BLaER1 treated with 17β-estradiol and CSF1 and Interleukin-3, amounts not matched to agents 10 nM and 100 nM (cell line): ENCODE results near the gene MAN1C1.
"Not testable (repeated sequence)": the region's sequence is repeated elsewhere in the genome, so short reads cannot be mapped to it uniquely, and the experiment has no call there.

ENCODE experiments used
- H3K27ac ChIP-seq, 11 experiments: shearing (Covaris generic); formaldehyde crosslinking; 2 replicates each; pipeline ENCODE4 v1.8.1; 2022
- H3K27me3 ChIP-seq, 11 experiments: shearing (Covaris generic); formaldehyde crosslinking; 2 replicates each; pipeline ENCODE4 v1.8.1; 2022
- H3K36me3 ChIP-seq, 11 experiments: shearing (Covaris generic); formaldehyde crosslinking; 2 replicates each; pipeline ENCODE4 v1.8.1; 2022
- H3K4me1 ChIP-seq, 10 experiments: shearing (Covaris generic); formaldehyde crosslinking; 2 replicates each; pipeline ENCODE4 v1.8.1; 2022
- H3K4me2 ChIP-seq, 11 experiments: shearing (Covaris generic); formaldehyde crosslinking; 2 replicates each; pipeline ENCODE4 v1.8.1; 2022
- H3K4me3 ChIP-seq, 10 experiments: shearing (Covaris generic); formaldehyde crosslinking; 2 replicates each; pipeline ENCODE4 v1.8.1; 2022
- H3K9ac ChIP-seq, 11 experiments: shearing (Covaris generic); formaldehyde crosslinking; 2 replicates each; pipeline ENCODE4 v1.8.1; 2022
- H3K9me3 ChIP-seq, 11 experiments: shearing (Covaris generic); formaldehyde crosslinking; replicated peaks in 1 of 11; 2 replicates each; pipeline ENCODE4 v1.8.1; 2022
- H4K20me1 ChIP-seq, 11 experiments: shearing (Covaris generic); formaldehyde crosslinking; 2 replicates each; pipeline ENCODE4 v1.8.1; 2022
- Cebpa-rat ChIP-seq, 11 experiments: shearing (Covaris generic); IDR thresholded peaks; 2 replicates each; pipeline ENCODE4 v1.8.1; 2022

MAN1C1 gene

DNA sequence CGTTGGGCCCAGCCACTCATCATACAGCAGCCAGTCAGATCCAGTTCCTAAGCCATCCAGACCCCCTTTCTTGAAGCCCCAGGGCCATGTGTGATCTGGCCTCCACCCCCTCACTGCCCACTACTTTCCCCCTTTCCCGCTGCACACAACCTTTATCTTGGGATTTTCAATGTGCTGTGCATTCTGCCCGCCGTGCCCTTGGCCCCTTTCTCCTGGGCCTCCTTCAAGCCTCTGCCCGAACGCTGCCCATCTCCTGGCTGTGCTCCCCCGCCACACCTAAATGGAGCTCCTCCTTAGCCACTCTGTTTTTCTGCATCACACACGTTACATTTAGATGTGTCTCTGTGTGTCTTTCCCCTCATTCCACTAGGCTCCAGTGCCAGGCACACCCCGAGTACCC is 116.7 kb downstream of the MAN1C1 start:
- Histone ChIP-seq H3K9ac (no peak overlapping the region), H3K27ac (no peak overlapping the region), H3K36me3 (no peaks in the 10 kb centered on the region), H3K4me2 (no peak overlapping the region; a peak in 1 of 22 replicates), H3K27me3 (peaks cover 0 to 42% (median 0%) of the 10 kb centered on the region in 11 experiments; a peak in 6 of 22 replicates), H3K4me3 (no peak overlapping the region), H3K9me3 (peaks cover 0 to 1% (median 0%) of the 10 kb centered on the region in 11 experiments; a peak in 1 of 22 replicates), H3K4me1 (peaks cover 25 to 49% (median 37%) of the 10 kb centered on the region in 10 experiments), H4K20me1 (peaks cover 0 to 51% (median 0%) of the 10 kb centered on the region in 11 experiments; a peak in 7 of 22 replicates)
- TF ChIP-seq Cebpa-rat (IDR thresholded peaks at IDR 0.05): no peak

DNA sequence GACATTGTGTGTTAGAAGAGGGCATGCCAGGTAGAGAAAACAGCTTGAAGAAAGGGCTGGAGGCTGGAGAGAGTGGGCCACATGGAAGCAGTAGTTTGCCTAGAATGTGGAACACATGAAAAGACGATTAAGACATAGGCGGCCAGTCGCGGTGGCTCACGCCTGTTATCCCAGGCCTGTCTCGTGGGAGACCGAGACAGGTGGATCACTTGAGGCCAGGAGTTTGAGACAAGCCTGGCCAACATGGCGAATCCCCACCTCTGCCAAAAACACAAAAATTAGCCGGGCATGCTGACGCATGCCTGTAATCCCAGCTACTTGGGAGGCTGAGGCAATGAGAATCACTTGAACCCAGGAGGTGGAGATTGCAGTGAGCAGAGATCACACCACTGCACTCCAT is 118.4 kb downstream of the MAN1C1 start:
- not testable (repeated sequence) for H3K9ac ChIP-seq, H3K27ac ChIP-seq, H3K4me2 ChIP-seq, H3K9me3 ChIP-seq, H3K4me3 ChIP-seq, H3K36me3 ChIP-seq
- peaks cover 24 to 53% (median 33%) of the 10 kb centered on the region in 10 experiments for H3K4me1 ChIP-seq
- H4K20me1 ChIP-seq: peaks cover 0 to 35% (median 0%) of the 10 kb centered on the region in 11 experiments; a peak in 7 of 22 replicates
- H3K27me3 ChIP-seq: peaks cover 0 to 28% (median 0%) of the 10 kb centered on the region in 11 experiments; a peak in 6 of 22 replicates

DNA sequence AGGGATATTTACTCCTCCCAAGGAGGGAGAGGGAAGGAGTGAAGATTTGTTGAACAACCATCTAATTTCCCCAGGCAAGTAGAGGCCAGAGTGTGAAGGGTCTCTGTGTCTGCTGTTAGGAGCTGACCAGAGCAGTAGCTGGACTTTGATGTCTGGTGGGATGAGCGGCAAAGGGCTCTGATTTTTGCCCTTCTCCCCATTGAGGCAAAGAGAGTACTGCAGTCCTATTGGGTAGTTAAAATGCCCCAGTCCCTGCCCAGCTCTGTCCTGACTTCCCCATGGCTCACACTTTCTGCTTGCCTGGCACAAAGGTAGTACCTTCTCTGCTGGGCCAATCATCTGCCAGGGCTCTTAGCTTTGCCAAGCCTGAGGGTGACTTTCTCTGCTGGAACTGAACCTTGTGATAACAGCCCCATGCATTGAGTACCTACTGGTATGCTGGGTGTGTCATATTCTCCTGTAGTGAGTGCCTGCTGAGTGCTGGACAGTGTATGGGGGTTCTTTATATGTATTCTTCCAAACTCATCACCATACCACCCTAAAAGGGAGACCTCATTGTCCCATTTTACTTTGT is 119.5 kb downstream of the MAN1C1 start:
- H3K4me2 ChIP-seq: peak overlapping the region in 7 of 11 experiments; percentile 29 to 73 (median 54); a peak in 10 of 22 replicates
- no peak overlapping the region for H3K27ac ChIP-seq
- H3K4me1 ChIP-seq: peaks cover 13 to 42% (median 22%) of the 10 kb centered on the region in 10 experiments
- peaks cover 0 to 22% (median 0%) of the 10 kb centered on the region in 11 experiments; a peak in 6 of 22 replicates for H3K27me3 ChIP-seq
- no peak for TF ChIP-seq Cebpa-rat (IDR thresholded peaks at IDR 0.05)
- no peaks in the 10 kb centered on the region for H3K36me3 ChIP-seq
- H4K20me1 ChIP-seq: peaks cover 0 to 28% (median 0%) of the 10 kb centered on the region in 11 experiments; a peak in 7 of 22 replicates
- no peak overlapping the region for H3K4me3 ChIP-seq
- peaks cover 0 to 9% (median 0%) of the 10 kb centered on the region in 11 experiments; a peak in 1 of 22 replicates for H3K9me3 ChIP-seq
- no peak overlapping the region for H3K9ac ChIP-seq

DNA sequence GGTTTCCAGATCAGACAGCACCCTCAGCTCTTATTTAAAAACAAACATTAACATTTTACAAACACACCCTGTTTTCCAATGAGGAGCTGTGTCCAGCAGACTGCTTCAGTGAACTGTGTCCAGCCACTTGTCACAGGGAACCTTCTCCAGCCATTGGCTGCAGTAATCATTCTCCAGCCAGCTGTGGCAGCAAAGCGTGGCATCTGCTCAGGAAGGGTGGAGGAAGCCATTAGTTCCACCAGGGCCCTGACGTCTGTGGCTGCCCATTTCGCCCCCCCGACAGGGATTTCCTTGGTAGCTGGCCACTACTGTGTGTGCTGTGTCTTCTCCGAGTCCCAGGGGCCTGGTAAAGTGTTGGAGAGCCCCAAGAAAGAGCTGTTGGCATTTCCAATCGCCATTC is 120.5 kb downstream of the MAN1C1 start:
- H3K27ac ChIP-seq: no peak overlapping the region
- H3K36me3 ChIP-seq: no peaks in the 10 kb centered on the region
- no peak overlapping the region for H3K9ac ChIP-seq
- H3K9me3 ChIP-seq: peaks cover 0 to 9% (median 0%) of the 10 kb centered on the region in 11 experiments; a peak in 1 of 22 replicates
- H3K27me3 ChIP-seq: peaks cover 0 to 15% (median 0%) of the 10 kb centered on the region in 11 experiments; a peak in 5 of 22 replicates
- no peak overlapping the region for H3K4me3 ChIP-seq
- H4K20me1 ChIP-seq: peaks cover 0 to 19% (median 0%) of the 10 kb centered on the region in 11 experiments; a peak in 5 of 22 replicates
- peaks cover 11 to 33% (median 16%) of the 10 kb centered on the region in 10 experiments; a peak in 19 of 20 replicates for H3K4me1 ChIP-seq
- peak overlapping the region; percentile 16 to 73 (median 51) for H3K4me2 ChIP-seq
- no peak for TF ChIP-seq Cebpa-rat (IDR thresholded peaks at IDR 0.05)

DNA sequence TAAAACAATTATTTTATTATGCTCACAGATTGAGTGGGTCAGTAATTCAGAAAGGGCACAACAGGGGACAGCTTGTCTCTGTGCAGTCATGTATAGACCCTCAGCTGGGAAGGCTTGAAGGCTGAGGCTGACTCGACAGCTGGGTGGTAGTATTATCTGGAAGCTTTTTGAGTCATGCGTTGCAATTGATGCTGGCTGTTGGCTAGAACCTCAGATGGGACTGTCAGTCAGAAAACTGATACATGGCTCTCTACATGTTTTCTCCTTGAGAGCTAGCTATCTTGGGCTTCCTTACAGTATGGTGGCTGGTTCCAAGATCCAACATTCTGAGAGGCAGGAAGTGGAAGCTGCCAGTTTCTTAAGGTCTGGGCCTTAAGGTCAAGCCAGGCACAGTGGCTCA is 121.9 kb downstream of the MAN1C1 start:
- Histone ChIP-seq H3K9me3 (peaks cover 0 to 9% (median 0%) of the 10 kb centered on the region in 11 experiments; a peak in 1 of 22 replicates), H3K9ac (no peak overlapping the region), H3K27ac (no peak overlapping the region), H3K4me1 (peaks cover 20 to 47% (median 28%) of the 10 kb centered on the region in 10 experiments), H3K4me3 (no peak overlapping the region), H3K27me3 (peaks cover 0 to 6% (median 0%) of the 10 kb centered on the region in 11 experiments; a peak in 1 of 22 replicates), H3K36me3 (no peaks in the 10 kb centered on the region), H4K20me1 (peaks cover 0 to 7% (median 0%) of the 10 kb centered on the region in 11 experiments; a peak in 2 of 22 replicates), H3K4me2 (no peak overlapping the region)
- no peak for TF ChIP-seq Cebpa-rat (IDR thresholded peaks at IDR 0.05)

DNA sequence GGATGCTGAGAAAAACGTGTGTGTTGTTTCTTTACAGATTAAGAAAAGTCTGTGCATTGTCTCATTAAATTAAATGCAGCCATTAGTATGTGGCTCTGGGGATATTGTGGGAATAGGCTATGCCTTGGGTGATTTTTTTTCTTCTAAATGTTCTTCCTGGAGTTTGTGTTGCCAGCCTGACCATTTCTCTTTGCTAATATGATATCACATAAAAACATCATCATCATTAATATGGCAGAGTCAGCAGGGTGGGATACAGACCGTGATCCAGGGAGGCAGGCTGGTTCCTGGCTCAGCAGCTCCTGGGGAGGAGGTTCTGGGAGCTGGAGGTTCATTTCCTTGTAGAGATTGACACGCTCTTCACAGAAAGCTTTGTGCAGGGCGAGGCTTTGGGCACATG is 122.8 kb downstream of the MAN1C1 start:
- Histone ChIP-seq H3K4me3 (no peak overlapping the region), H3K4me1 (peaks cover 28 to 55% (median 36%) of the 10 kb centered on the region in 10 experiments), H3K27me3 (peaks cover 0 to 4% (median 0%) of the 10 kb centered on the region in 11 experiments; a peak in 1 of 22 replicates)

DNA sequence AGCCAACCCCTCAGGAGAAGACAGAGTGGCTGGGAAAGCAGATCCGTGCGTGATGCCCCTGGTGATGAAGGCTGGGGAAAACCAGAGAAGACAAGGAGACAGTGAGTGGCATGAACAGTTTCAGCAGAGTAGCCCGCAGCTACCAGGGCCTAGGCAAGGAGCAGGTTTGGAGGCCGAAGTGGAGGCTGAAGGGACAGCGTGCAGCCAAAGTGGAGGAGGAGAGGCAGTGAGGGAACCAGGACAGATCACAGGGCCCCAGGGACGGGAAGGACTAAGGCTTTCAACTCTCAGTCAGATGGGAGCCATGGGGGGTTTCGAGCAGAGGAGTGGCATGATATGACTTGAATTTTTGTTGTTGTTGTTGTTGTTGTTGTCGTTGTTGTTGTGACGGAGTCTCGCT is 123.5 kb downstream of the MAN1C1 start:
- Histone ChIP-seq H4K20me1 (peaks cover 0 to 17% (median 0%) of the 10 kb centered on the region in 11 experiments; a peak in 3 of 22 replicates), H3K9me3 (peaks cover 0 to 9% (median 0%) of the 10 kb centered on the region in 11 experiments; a peak in 1 of 22 replicates), H3K4me3 (no peak overlapping the region), H3K4me1 (peaks cover 30 to 62% (median 40%) of the 10 kb centered on the region in 10 experiments), H3K36me3 (no peaks in the 10 kb centered on the region), H3K27me3 (no peaks in the 10 kb centered on the region), H3K27ac (no peak overlapping the region), H3K9ac (no peak overlapping the region), H3K4me2 (no peak overlapping the region)
- no peak for TF ChIP-seq Cebpa-rat (IDR thresholded peaks at IDR 0.05)

More for the DNA sequence above, 122.8 kb downstream of the MAN1C1 start:
- Histone ChIP-seq H3K9ac (no peak overlapping the region), H3K36me3 (no peaks in the 10 kb centered on the region), H3K9me3 (peaks cover 0 to 9% (median 0%) of the 10 kb centered on the region in 11 experiments; a peak in 1 of 22 replicates), H3K27ac (no peak overlapping the region), H4K20me1 (peaks cover 0 to 14% (median 0%) of the 10 kb centered on the region in 11 experiments; a peak in 3 of 22 replicates), H3K4me2 (no peak overlapping the region)
- no peak for TF ChIP-seq Cebpa-rat (IDR thresholded peaks at IDR 0.05)

DNA sequence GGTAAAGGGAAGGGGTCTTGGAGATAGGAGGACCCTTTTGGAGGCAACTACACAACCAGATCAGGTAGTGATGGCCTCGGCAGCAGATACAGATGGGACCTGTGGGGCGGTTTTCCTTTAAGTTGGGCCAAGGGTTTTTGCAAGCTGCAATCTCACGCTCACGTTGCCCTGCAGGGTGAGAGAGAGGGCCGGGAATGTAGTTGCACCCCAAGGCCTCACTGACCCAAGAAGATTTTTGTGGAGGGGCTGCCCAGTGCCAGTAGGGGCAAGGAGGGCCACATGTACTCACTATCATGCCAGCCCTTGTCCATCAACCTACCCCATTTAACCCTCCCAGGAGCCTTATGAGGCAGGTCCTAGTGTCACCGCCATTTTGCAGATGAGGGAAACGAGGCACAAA is 125.7 kb downstream of the MAN1C1 start:
- Histone ChIP-seq H3K4me3 (no peak overlapping the region), H3K36me3 (no peaks in the 10 kb centered on the region), H3K27me3 (no peaks in the 10 kb centered on the region), H3K9ac (no peak overlapping the region), H3K4me2 (peak overlapping the region in 8 of 11 experiments; percentile 73 to 92 (median 82); a peak in 9 of 22 replicates), H4K20me1 (peaks cover 0 to 21% (median 0%) of the 10 kb centered on the region in 11 experiments; a peak in 3 of 22 replicates), H3K27ac (no peak overlapping the region), H3K4me1 (peaks cover 21 to 49% (median 27%) of the 10 kb centered on the region in 10 experiments), H3K9me3 (peaks cover 0 to 9% (median 0%) of the 10 kb centered on the region in 11 experiments; a peak in 1 of 22 replicates)
- no peak for TF ChIP-seq Cebpa-rat (IDR thresholded peaks at IDR 0.05)
